Activated B cell treated with CpG ODN at 0.5 μM for 24 hours (primary cell): ENCODE results near the gene ANKS1A. TPM values are rescaled to one million over a fixed set of nuclear protein-coding genes. Genes with fewer than 3 reads are reported as not detected.
"Not testable (repeated sequence)": the region's sequence is repeated elsewhere in the genome, so short reads cannot be mapped to it uniquely, and the experiment has no call there.

Source experiments
- ATAC-seq: fragments of 200-7000 bp; cut with Tn5 transposase; one replicate; pipeline ENCODE4 v1.10.0; 2021; ENCODE audit warnings: low read depth, mild to moderate bottlenecking, moderate library complexity
- CTCF ChIA-PET: fragments of 350-600 bp; sonication (Branson Sonifier 250); formaldehyde crosslinking; loops from one replicate; lab custom pipeline; 2021; ENCODE audit warnings: antibody characterized with exemption; lab: Charles Lee
- POLR2A ChIA-PET: fragments of 350-600 bp; sonication (Branson Sonifier 250); formaldehyde crosslinking; loops from one replicate; lab custom pipeline; 2021; ENCODE audit warnings: antibody characterized with exemption; lab: Charles Lee
- DNase-seq: peaks from one replicate; pipeline ENCODE4 v3.0.0; 2022
- H3K27ac Mint-ChIP-seq: one replicate; pipeline ENCODE4 v1.8.0; 2020; ENCODE audit warnings: mixed read lengths
- H3K27me3 Mint-ChIP-seq: one replicate; pipeline ENCODE4 v1.8.0; 2021; ENCODE audit warnings: mixed read lengths
- H3K36me3 Mint-ChIP-seq: one replicate; pipeline ENCODE4 v1.8.0; 2021; ENCODE audit warnings: low read depth, mixed read lengths
- H3K4me1 Mint-ChIP-seq: one replicate; pipeline ENCODE4 v1.8.0; 2021; ENCODE audit warnings: mixed read lengths
- H3K4me3 Mint-ChIP-seq: one replicate; pipeline ENCODE4 v1.8.0; 2020; ENCODE audit warnings: mild to moderate bottlenecking, mixed read lengths
- H3K9me3 Mint-ChIP-seq: one replicate; pipeline ENCODE4 v1.8.0; 2020; ENCODE audit warnings: mixed read lengths
- intact Hi-C: fragments of 100-400 bp; cut with micrococcal nuclease; formaldehyde crosslinking; loops from one replicate; pipeline ENCODE4 v1.15.1; 2024
- total RNA-seq: library from RNA; stranded (reverse); gene quantifications from 2 replicates; pipeline ENCODE4 v1.2.3, GENCODE V29; 2022
- TF ChIP-seq, protein P1 (sequence below): fragments of 200-600 bp; IDR thresholded peaks from one replicate; pipeline ENCODE4 v1.8.0; 2022; ENCODE audit warnings: antibody characterized with exemption, mild to moderate bottlenecking

Gene ANKS1A
- total RNA-seq, 1 donor from 2014 or later, result 12.6 TPM

DNA sequence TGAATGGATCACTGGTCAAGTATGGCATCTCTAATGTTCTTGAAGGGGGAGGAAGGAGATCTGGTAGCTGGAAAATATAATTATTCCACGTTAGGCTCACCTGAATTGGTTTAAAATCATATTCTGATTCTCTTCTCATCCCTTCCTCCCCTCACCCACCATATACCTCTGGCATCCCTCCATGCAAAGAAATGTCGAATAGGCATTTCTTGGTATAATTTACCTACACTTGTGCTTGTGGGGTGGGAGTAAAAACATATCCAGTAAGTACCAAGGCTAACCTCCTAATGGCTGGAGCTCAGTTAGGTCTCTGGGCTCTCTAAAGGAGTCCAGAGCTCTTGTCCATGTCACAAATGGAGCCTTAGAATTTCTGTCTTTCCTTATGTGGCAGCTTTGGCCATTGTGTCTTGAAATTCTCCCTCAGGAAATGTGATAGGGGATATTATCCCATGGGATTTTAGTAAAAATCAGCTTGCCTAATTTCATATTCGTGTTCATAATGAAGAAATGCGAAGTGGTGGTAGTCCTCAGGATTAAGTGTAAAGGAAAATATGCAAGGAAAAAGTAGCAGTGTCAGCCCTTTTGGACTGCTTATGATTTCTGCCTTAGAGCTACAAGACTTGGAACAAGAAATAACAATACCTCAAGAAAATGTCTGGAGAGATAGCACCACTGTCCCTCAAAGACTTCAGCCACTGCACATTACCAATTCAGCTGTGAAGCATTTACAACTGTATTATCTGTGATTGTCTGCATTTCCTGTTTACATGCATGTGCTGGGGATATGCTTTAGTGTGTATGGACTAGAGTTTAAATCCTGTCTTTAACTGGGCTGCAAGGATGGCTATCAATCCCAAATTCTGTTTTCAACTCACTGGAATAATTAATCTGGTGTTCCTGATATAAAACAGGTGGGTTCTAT lies 13.5 kb upstream of the ANKS1A start:
- H3K4me1 Mint-ChIP-seq, result no peaks in the 10 kb centered on the region
- POLR2A ChIA-PET, result no interaction called here
- CTCF ChIA-PET, result no interaction called here
- ATAC-seq (no peak), DNase-seq (no peak)
- peaks cover 81% of the 10 kb centered on the region for H3K36me3 Mint-ChIP-seq
- intact Hi-C loops, result no loop called here
- H3K27ac Mint-ChIP-seq, result no peak overlapping the region
- H3K4me3 Mint-ChIP-seq, result no peak overlapping the region
- TF ChIP-seq, protein P1, sequence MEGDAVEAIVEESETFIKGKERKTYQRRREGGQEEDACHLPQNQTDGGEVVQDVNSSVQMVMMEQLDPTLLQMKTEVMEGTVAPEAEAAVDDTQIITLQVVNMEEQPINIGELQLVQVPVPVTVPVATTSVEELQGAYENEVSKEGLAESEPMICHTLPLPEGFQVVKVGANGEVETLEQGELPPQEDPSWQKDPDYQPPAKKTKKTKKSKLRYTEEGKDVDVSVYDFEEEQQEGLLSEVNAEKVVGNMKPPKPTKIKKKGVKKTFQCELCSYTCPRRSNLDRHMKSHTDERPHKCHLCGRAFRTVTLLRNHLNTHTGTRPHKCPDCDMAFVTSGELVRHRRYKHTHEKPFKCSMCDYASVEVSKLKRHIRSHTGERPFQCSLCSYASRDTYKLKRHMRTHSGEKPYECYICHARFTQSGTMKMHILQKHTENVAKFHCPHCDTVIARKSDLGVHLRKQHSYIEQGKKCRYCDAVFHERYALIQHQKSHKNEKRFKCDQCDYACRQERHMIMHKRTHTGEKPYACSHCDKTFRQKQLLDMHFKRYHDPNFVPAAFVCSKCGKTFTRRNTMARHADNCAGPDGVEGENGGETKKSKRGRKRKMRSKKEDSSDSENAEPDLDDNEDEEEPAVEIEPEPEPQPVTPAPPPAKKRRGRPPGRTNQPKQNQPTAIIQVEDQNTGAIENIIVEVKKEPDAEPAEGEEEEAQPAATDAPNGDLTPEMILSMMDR, result no peak
- H3K9me3 Mint-ChIP-seq, result no peaks in the 10 kb centered on the region
- H3K27me3 Mint-ChIP-seq, result no peaks in the 10 kb centered on the region

DNA sequence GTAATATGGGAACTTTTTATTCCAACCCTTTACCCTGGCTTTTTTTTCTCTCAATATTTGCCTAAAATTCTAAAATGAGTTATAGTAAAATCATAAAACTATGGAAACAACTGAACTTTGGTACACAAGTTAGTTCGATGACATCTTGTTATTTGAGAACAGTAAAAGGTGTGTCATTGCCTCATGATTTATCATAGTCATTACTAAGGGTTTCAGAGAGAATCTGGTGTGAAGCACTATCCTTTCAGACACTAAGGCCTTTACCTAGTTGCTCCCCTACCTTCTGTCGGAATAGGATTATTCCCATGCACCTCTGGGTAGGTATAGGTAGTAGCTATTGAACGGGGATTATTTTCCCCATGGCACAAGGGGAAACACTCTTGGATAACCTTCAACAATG lies 12.6 kb upstream of the ANKS1A start:
- CTCF ChIA-PET, result no interaction called here
- Mint-ChIP-seq H3K9me3 (no peaks in the 10 kb centered on the region), H3K4me3 (no peak overlapping the region), H3K27ac (no peak overlapping the region), H3K36me3 (peaks cover 80% of the 10 kb centered on the region), H3K27me3 (no peaks in the 10 kb centered on the region), H3K4me1 (no peaks in the 10 kb centered on the region)
- POLR2A ChIA-PET, result no interaction called here
- TF ChIP-seq, protein P1, result no peak
- intact Hi-C loops, result no loop called here
- DNase-seq (no peak), ATAC-seq (no peak)

- H3K27ac Mint-ChIP-seq, result no peak overlapping the region
- no peak for ATAC-seq
- ChIA-PET CTCF (no interaction called here), POLR2A (no interaction called here)
- DNase-seq, result no peak
- no peaks in the 10 kb centered on the region for H3K4me1 Mint-ChIP-seq
- H3K4me3 Mint-ChIP-seq, result no peak overlapping the region
- TF ChIP-seq, protein P1, result no peak
- no peaks in the 10 kb centered on the region for H3K27me3 Mint-ChIP-seq
- no peaks in the 10 kb centered on the region for H3K9me3 Mint-ChIP-seq
- H3K36me3 Mint-ChIP-seq, result peaks cover 74% of the 10 kb centered on the region
- intact Hi-C loops, result no loop called here
These were observed 11.8 kb upstream of the ANKS1A start for GRCh38 chr6:34877259-34877658.

- intact Hi-C loops, result no loop called here
- peaks cover 73% of the 10 kb centered on the region for H3K36me3 Mint-ChIP-seq
- no peak overlapping the region for H3K27ac Mint-ChIP-seq
- H3K27me3 Mint-ChIP-seq, result no peaks in the 10 kb centered on the region
- TF ChIP-seq, protein P1, result no peak
- ATAC-seq, result no peak
- ChIA-PET POLR2A (interaction anchor here (0.6 kb wide), 1 partner anchor 101 kb away, joined by 3 read pairs; no protein-coding TSS in a partner anchor), CTCF (no interaction called here)
- no peaks in the 10 kb centered on the region for H3K4me1 Mint-ChIP-seq
- H3K9me3 Mint-ChIP-seq, result no peaks in the 10 kb centered on the region
- no peak overlapping the region for H3K4me3 Mint-ChIP-seq
- DNase-seq, result no peak
These were observed 11.1 kb upstream of the ANKS1A start for GRCh38 chr6:34877869-34878485.

DNA sequence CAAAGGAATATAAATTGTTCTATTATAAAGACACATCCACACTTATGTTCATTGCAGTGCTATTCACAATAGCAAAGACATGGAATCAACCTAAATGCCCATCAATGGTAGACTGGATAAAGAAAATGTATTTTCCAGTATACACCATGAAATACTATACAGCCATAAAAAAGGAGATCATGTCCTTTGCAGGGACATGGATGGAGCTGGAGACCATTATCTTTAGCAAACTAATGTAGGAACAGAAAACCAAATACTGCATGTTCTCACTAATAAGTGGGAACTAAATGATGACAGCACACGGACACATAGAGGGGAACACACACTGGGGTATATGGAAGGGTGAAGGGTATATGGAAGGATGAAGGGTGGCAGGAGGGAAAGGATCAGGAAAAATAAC lies 5.0 kb upstream of the ANKS1A start:
- H3K9me3 Mint-ChIP-seq, CTCF ChIA-PET, intact Hi-C loops, ATAC-seq, H3K27ac Mint-ChIP-seq, H3K27me3 Mint-ChIP-seq, DNase-seq, H3K4me3 Mint-ChIP-seq: not testable (repeated sequence)
- H3K4me1 Mint-ChIP-seq, result peaks cover 35% of the 10 kb centered on the region
- peaks cover 59% of the 10 kb centered on the region for H3K36me3 Mint-ChIP-seq
- POLR2A ChIA-PET, result interaction anchor here (0.6 kb wide), 1 partner anchor 542 kb away, joined by 4 read pairs; no protein-coding TSS in a partner anchor
